HCT116 (cell line): Measurements from ENCODE around the gene ERICH6. TPM values are rescaled to one million over a fixed set of nuclear protein-coding genes. Genes with fewer than 3 reads are reported as not detected.

Source experiments
- ATAC-seq: fragments of 200-7000 bp; cut with Tn5 transposase; 2 replicates; pipeline ENCODE4 v1.9.1; 2020; ENCODE audit warnings: mild to moderate bottlenecking, moderate library complexity
- BruUV-seq: library from RNA; stranded (reverse); fragments of 400-500 nt; replicated peaks from 2 replicates; lab custom pipeline; 2021; lab: Mats Ljungman, UMichigan
- CTCF ChIA-PET: fragments of 300-600 bp; sonication (Branson Sonifier 250); formaldehyde crosslinking; loops from one replicate; lab custom pipeline; 2021; ENCODE audit warnings: antibody characterized with exemption; lab: Charles Lee
- POLR2A ChIA-PET: fragments of 300-600, 350-600 bp; sonication (Branson Sonifier 250); formaldehyde crosslinking; loops from one replicate; lab custom pipeline; 2021; ENCODE audit warnings: antibody characterized with exemption; lab: Charles Lee
- RAD21 ChIA-PET, 2 experiments: fragments of 300-600 bp; sonication (Branson Sonifier 250); formaldehyde crosslinking; loops; one replicate each; lab custom pipeline; 2023; ENCODE audit warnings: low total read pairs in 2 of 2; ENCODE audit not compliant: uncharacterized antibody in 2 of 2, unreplicated experiment in 2 of 2, low non-redundant PET in 1 of 2; lab: Charles Lee
- DNase-seq: peaks from one replicate; pipeline ENCODE4 v3.0.0-alpha.2; 2010; ENCODE audit warnings: low read depth, low spot score
- H2AFZ ChIP-seq: fragments of 200-600 bp; shearing (Covaris generic), sonication (generic); 2 replicates; pipeline ENCODE4 v1.6.1; 2017; ENCODE audit warnings: low read depth, mixed run types, mixed read lengths, antibody characterized with exemption, low read length; ENCODE audit not compliant: poor library complexity, severe bottlenecking
- H3K27ac ChIP-seq: 2 replicates; pipeline ENCODE4 v1.5.1; 2012; ENCODE audit warnings: low read depth, low read length
- H3K27me3 ChIP-seq: fragments of 200-600 bp; sonication (generic); 2 replicates; pipeline ENCODE4 v1.6.1; 2016; ENCODE audit warnings: mixed run types, low read length, mixed read lengths; ENCODE audit not compliant: insufficient read depth
- H3K36me3 ChIP-seq, 2 experiments: fragments of 200-500 bp in 1 of 2; fragments of 200-600 bp in 1 of 2; sonication (Bioruptor generic) in 1 of 2; sonication (generic) in 1 of 2; 2 replicates each; pipeline versions ENCODE4 v1.5.1 to v1.6.1; 2014 to 2016; ENCODE audit warnings: low read length in 2 of 2, inconsistent platforms in 1 of 2, mixed read lengths in 1 of 2, mixed run types in 1 of 2; ENCODE audit not compliant: insufficient read depth in 2 of 2, control insufficient read depth in 1 of 2
- H3K4me1 ChIP-seq, 2 experiments: fragments of 200-600 bp in 1 of 2; sonication (generic) in 1 of 2; 2 replicates each; pipeline versions ENCODE4 v1.5.1 to v1.6.1; 2012 to 2017; ENCODE audit warnings: low read length in 2 of 2, inconsistent platforms in 1 of 2, mild to moderate bottlenecking in 1 of 2, mixed read lengths in 1 of 2, mixed run types in 1 of 2, moderate library complexity in 1 of 2; ENCODE audit not compliant: insufficient read depth in 2 of 2, control insufficient read depth in 1 of 2
- H3K4me2 ChIP-seq: fragments of 200-600 bp; sonication (generic); 2 replicates; pipeline ENCODE4 v1.6.1; 2017; ENCODE audit warnings: mixed run types, low read length, mixed read lengths
- H3K4me3 ChIP-seq, 2 experiments: fragments of 200-600 bp in 1 of 2; sonication (generic) in 1 of 2; replicated peaks in 1 of 2; 2 replicates each; pipeline ENCODE4 v1.5.1; 2011 to 2016; ENCODE audit warnings: low read length in 2 of 2, control low read depth in 1 of 2, low read depth in 1 of 2, mild to moderate bottlenecking in 1 of 2, mixed read lengths in 1 of 2, mixed run types in 1 of 2
- H3K79me2 ChIP-seq: fragments of 200-600 bp; sonication (generic); 2 replicates; pipeline ENCODE4 v1.6.1; 2017; ENCODE audit warnings: mild to moderate bottlenecking, mixed run types, low read length, moderate library complexity, mixed read lengths; ENCODE audit not compliant: insufficient read depth
- H3K9ac ChIP-seq: fragments of 200-600 bp; sonication (generic); 2 replicates; pipeline ENCODE4 v1.6.1; 2016; ENCODE audit warnings: low read length, mixed read lengths
- H3K9me2 ChIP-seq: fragments of 200-600 bp; sonication (generic), shearing (Covaris generic); 2 replicates; pipeline ENCODE4 v1.6.1; 2017; ENCODE audit warnings: mixed run types, mild to moderate bottlenecking, moderate library complexity; ENCODE audit not compliant: insufficient read depth
- H3K9me3 ChIP-seq, 2 experiments: fragments of 200-500 bp in 1 of 2; fragments of 200-600 bp in 1 of 2; sonication (Bioruptor generic) in 1 of 2; sonication (generic) in 1 of 2; 2 replicates each; pipeline ENCODE4 v1.6.1; 2014 to 2017; ENCODE audit warnings: low read length in 2 of 2, mixed read lengths in 2 of 2, inconsistent platforms in 1 of 2, low read depth in 1 of 2, mild to moderate bottlenecking in 1 of 2, mixed run types in 1 of 2, moderate library complexity in 1 of 2; ENCODE audit not compliant: control insufficient read depth in 1 of 2, insufficient read depth in 1 of 2
- H4K20me1 ChIP-seq: fragments of 200-600 bp; sonication (generic), shearing (Covaris generic); 2 replicates; pipeline ENCODE4 v1.6.1; 2017; ENCODE audit warnings: mixed run types, mild to moderate bottlenecking, moderate library complexity; ENCODE audit not compliant: insufficient read depth
- CBX3 ChIP-seq: IDR thresholded peaks from 2 replicates; pipeline ENCODE4 v1.6.1; 2012; ENCODE audit warnings: low read depth
- CEBPB ChIP-seq: IDR thresholded peaks from 2 replicates; pipeline ENCODE4 v1.6.1; 2012; ENCODE audit warnings: low read depth
- CTCF ChIP-seq, 3 experiments: fragments of 200-600 bp in 1 of 3; sonication (generic) in 1 of 3; IDR thresholded peaks in 2 of 3; conservative IDR thresholded peaks in 1 of 3; 2 replicates each; pipeline ENCODE4 v1.5.1; 2012 to 2017; ENCODE audit warnings: low read depth in 2 of 3, low read length in 2 of 3, antibody characterized with exemption in 1 of 3, borderline replicate concordance in 1 of 3, control low read depth in 1 of 3, mild to moderate bottlenecking in 1 of 3, mixed read lengths in 1 of 3, mixed run types in 1 of 3, moderate library complexity in 1 of 3; ENCODE audit not compliant: insufficient read depth in 1 of 3
- EGR1 ChIP-seq: IDR thresholded peaks from 2 replicates; pipeline ENCODE4 v1.6.1; 2012; ENCODE audit warnings: low read depth
- EZH2 ChIP-seq: fragments of 200-600 bp; sonication (generic); IDR thresholded peaks from 2 replicates; pipeline ENCODE4 v1.6.1; 2017; ENCODE audit warnings: antibody characterized with exemption, mixed run types
- POLR2A ChIP-seq: IDR thresholded peaks from 2 replicates; pipeline ENCODE4 v1.7.0; 2011; ENCODE audit warnings: borderline replicate concordance; ENCODE audit not compliant: insufficient read depth, insufficient read length; ENCODE audit errors: extremely low read depth
- POLR2AphosphoS5 ChIP-seq: IDR thresholded peaks from 2 replicates; pipeline ENCODE4 v1.6.1; 2011; ENCODE audit warnings: mild to moderate bottlenecking, low read depth, low read length, moderate library complexity
- SIN3A ChIP-seq: IDR thresholded peaks from 2 replicates; pipeline ENCODE4 v1.6.1; 2012; ENCODE audit warnings: low read depth
- SP1 ChIP-seq: IDR thresholded peaks from 2 replicates; pipeline ENCODE4 v1.6.1; 2012; ENCODE audit warnings: low read depth
- YY1 ChIP-seq: IDR thresholded peaks from 2 replicates; pipeline ENCODE4 v1.6.1; 2011; ENCODE audit warnings: low read length, low read depth, moderate library complexity, mild to moderate bottlenecking; ENCODE audit not compliant: insufficient replicate concordance; ENCODE audit errors: extremely low read depth
- ZFX ChIP-seq: fragments of 450-650 bp; IDR thresholded peaks from 2 replicates; pipeline ENCODE4 v1.6.1; 2017
- ZNF274 ChIP-seq: fragments of 200-500 bp; sonication (Bioruptor generic); IDR thresholded peaks from 2 replicates; pipeline ENCODE4 v1.6.1; 2014; ENCODE audit warnings: mild to moderate bottlenecking, low read depth, low read length, inconsistent platforms
- intact Hi-C: fragments of 100-400 bp; cut with micrococcal nuclease; formaldehyde crosslinking; loops from 2 replicates; pipeline ENCODE4 v1.10.0; 2022
- total RNA-seq: library from RNA; stranded (reverse); gene quantifications from one replicate; pipeline ENCODE4 v1.2.1, GENCODE V29; 2021; ENCODE audit not compliant: unreplicated experiment
- TF ChIP-seq, protein P1 (sequence below): IDR thresholded peaks from 2 replicates; pipeline ENCODE4 v1.6.1; 2011; ENCODE audit warnings: mild to moderate bottlenecking, low read length, moderate library complexity; ENCODE audit not compliant: insufficient replicate concordance; ENCODE audit errors: extremely low read depth
- TF ChIP-seq, protein P2 (sequence below): IDR thresholded peaks from 2 replicates; pipeline ENCODE4 v1.6.1; 2012

The ERICH6 gene
- total RNA-seq, 1 experiment from 2014 or later: not detected

GRCh38 chr3:150742141-150742523 is 38.4 kb upstream of the ERICH6 start:
- no TSS peak for BruUV-seq
- Histone ChIP-seq H3K9me3 (no peaks in the 10 kb centered on the region), H3K79me2 (peaks cover 60% of the 10 kb centered on the region), H3K4me3 (no peak overlapping the region), H3K4me2 (no peak overlapping the region), H4K20me1 (peaks cover 9% of the 10 kb centered on the region; the same call in 1 of the 2 replicates), H3K9me2 (no peaks in the 10 kb centered on the region), H3K4me1 (peaks cover 25 to 58% of the 10 kb centered on the region in 2 experiments), H3K27me3 (no peaks in the 10 kb centered on the region), H3K27ac (no peak overlapping the region), H3K36me3 (peaks cover 3 to 5% of the 10 kb centered on the region in 2 experiments; a peak in 1 of 4 replicates), H2AFZ (no peak overlapping the region), H3K9ac (no peak overlapping the region)
- intact Hi-C loops: no loop called here
- ATAC-seq (no peak), DNase-seq (no peak)
- ChIA-PET POLR2A (no interaction called here), RAD21 (no interaction called here), CTCF (no interaction called here)
- TF ChIP-seq ZNF274 (no peak), CTCF (IDR thresholded peaks at IDR 0.05 in 2 of 3, conservative IDR thresholded peaks at IDR 0.05 in 1 of 3; ENCODE audit: borderline replicate concordance in 1 of 3, insufficient read depth in 1 of 3, low read depth in 2 of 3, low read length in 2 of 3) (no peak), POLR2A (no peak), EGR1 (no peak), CEBPB (no peak), EZH2 (no peak), CBX3 (no peak), SIN3A (no peak), ZFX (no peak), SP1 (no peak), POLR2AphosphoS5 (no peak), YY1 (no peak)
- TF ChIP-seq, protein P1, sequence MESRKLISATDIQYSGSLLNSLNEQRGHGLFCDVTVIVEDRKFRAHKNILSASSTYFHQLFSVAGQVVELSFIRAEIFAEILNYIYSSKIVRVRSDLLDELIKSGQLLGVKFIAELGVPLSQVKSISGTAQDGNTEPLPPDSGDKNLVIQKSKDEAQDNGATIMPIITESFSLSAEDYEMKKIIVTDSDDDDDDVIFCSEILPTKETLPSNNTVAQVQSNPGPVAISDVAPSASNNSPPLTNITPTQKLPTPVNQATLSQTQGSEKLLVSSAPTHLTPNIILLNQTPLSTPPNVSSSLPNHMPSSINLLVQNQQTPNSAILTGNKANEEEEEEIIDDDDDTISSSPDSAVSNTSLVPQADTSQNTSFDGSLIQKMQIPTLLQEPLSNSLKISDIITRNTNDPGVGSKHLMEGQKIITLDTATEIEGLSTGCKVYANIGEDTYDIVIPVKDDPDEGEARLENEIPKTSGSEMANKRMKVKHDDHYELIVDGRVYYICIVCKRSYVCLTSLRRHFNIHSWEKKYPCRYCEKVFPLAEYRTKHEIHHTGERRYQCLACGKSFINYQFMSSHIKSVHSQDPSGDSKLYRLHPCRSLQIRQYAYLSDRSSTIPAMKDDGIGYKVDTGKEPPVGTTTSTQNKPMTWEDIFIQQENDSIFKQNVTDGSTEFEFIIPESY: no peak
- TF ChIP-seq, protein P2, sequence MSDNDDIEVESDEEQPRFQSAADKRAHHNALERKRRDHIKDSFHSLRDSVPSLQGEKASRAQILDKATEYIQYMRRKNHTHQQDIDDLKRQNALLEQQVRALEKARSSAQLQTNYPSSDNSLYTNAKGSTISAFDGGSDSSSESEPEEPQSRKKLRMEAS: no peak
